NOMO-1 treated with DMSO at 0.1 percent for 48 hours (cell line): ENCODE data around the gene GADD45B.
"Not testable (repeated sequence)": the region's sequence is repeated elsewhere in the genome, so short reads cannot be mapped to it uniquely, and the experiment has no call there.

Source experiments
- DNase-seq: peaks from one replicate; lab custom pipeline; 2025; ENCODE audit not compliant: unreplicated experiment; lab: John Stamatoyannopoulos, UW

The GADD45B gene

DNA sequence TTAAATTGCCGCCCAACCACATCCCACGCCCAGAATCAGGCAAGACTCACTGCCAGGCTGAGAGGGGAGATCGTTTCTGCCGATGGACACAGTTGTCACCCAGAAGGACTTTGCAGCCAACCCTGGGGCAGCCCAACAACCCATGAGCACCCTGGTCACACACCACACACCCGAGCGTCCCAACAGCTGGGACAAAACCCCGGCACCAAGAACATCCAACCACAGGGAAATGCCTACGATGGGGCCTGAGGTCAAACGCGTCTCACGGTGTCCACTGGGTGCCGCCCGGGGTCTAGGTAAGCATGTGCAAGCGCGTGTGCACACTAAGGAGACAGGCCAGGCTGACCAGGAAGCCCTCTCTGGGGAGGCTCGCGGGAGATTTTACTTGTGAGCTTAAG, 32.1 kb upstream of the GADD45B start:
- no peak for DNase-seq

DNA sequence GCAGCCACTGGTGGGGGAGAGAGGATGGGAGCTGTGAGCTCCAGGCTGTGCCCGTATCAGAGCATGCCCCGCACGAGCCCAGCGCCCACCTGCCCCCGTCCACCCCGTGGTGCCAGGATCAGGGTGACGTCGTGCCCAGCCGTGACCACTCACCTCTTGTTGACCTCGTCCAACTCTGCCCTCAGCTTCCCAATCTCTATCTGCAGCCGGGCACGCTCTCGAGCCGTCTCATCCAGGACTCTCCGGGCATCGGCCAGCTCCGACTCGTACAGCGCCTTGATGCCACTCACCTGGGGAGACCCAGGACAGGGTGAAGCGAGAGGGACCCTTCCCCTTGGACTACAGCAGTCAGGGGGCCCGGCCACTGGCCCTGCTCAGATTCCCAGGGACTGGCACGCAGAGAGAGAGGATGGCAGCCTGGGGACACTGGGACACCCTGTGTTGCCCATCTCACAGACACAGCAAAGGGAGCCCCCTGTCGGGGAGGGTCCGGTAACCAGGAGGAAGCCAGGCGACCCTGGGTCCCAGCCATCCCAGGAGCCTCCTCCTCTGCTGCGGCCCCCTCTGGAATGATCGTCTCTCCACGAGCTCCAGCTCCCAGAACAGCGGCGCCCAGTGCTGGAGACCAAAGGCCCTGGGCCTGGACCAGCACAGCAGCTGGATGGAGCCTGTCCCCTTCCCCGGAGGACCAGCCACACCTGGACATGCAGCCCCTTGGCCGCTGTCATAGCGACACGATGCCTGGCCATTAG, 31.5 kb upstream of the GADD45B start:
- no peak for DNase-seq

DNA sequence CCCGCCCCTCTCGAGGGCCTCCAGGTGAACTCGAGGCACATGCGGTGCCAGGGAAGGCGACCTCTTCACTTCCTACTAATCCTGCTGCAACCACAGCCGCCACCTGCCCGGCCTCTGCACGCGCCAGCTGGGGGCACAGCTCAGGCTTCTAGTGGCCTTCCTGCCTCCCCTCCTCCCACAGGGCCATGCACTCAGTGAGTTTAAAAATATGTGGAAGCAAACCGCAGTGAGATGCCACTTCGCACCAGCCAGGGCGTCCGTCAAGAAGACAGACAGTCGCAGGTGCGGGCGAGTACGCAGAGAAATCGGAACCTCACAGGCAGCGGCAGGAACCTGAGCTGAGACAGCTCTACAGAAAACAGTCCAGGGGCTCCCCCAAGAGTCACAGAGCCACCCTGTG, 29.5 kb upstream of the GADD45B start:
- no peak for DNase-seq

DNA sequence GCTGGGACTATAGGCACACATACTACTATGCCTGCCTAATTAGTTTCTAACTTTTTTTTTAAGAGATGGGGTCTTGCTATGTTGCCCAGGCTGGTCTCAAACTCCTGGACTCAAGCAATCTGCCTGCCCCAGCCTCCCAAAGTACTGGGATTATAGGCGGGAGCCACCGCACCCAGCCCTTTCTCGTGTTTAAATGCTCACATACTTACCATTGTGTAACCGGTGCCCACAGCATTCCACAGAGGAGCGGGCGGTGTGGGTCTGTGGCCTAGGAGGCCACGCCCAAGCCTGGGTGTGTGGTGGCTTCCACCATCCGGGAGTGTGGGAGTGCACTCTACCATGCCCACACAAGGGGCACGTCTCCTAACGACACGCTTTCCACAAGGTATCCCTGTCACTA, 26.9 kb upstream of the GADD45B start:
- no peak for DNase-seq

DNA sequence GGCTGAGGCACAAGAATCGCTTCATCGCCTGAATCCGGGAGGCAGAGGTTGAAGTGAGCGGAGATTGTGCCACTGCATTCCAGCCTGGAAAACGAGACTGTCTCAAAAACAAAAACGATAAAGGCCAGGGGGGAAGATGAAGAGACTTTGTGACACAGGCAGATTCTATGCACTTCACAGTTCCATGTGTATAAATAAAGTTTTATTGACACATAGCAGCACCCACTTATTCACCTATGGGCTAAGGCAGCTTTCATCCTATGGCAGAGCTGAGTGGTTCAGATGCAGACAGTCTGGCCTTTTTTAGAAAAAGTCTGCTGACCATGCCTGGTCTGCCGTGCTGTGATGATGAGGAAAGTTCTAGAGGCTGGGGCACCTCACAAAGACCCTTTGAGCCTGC, 24.8 kb upstream of the GADD45B start:
- DNase-seq = no peak

DNA sequence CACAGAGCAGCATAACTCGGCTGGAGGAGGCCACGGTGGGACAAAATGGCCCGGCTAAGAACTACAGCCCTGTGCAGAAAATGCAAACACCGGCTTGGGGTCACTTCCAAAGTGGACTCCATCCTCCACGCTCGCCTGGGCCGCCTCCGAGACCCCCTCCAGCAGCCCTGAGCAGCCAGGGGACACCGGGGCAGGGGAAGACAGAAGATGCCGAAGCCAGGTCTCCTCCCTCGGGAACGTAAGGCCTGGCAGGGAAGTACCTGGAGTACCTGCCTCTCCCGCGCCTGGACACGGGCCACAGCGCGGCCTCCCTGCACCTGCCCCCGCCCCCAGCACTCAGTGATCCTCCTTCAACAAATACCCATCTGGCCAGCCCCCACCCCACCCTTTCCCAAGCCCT, 24.2 kb upstream of the GADD45B start:
- DNase-seq = no peak

DNA sequence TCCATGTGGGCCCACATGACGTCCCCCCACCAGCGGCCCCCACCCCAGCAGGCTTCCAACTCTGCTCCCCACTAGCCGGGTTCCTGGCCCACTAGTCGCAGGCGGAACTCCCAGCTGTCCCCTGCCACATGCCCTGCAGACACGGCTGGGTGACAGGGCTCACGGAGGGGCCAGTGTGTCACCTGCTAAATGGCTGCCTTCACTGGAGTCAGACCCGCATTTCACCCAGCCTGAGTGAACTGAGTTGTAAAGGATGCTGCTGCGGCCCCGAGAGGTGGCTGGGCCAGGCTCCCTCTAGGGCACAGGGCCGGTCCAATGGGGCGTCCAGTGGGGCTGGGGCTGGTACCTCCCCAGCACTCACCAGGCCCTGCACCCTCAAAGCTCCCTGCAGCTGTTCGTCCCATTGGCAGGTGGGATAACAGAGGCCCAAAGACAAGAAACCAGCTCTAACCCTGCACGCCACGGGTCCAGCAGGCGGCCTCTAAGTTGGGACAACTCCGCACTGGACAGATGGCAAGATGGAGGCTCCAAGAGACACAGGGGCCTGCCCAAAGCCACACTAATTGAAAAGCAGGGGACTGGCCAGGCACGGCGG, 22.4 kb upstream of the GADD45B start:
- no peak for DNase-seq

DNA sequence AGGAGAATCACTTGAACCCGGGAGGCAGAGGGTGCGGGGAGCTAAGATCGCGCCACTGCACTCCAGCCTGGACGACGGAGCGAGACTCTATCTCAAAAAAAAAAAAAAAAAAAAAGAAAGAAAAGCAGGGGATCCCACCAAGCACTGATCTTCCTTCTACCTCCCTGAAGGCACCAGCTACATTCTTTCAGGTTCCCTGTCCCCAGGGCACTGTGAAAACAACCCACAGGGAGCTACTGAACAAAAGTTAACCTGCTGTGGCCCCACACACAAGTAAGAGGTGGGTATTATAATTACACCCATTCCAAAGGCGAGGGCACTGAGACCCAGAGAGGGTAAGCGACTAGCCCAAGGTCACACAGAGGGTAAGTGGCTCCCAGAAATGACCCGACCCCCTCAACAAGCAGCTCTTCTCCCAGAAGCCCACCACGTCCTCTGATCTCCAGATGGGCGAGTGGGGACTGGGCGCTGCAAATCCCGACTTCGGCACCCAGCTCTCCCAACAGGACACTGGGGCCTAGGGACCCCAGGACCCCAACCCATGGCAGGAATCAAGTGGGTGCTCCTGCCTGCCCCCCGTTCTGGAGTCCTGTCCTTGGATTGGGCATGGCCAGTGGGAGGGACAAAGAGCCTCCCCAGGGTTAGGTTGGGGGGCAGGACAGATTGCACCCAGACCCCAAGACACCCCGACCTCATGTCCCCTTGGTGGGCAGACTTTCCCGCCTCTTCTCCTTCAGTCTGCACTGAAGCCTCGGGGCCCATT, 21.5 kb upstream of the GADD45B start:
- DNase-seq = no peak

DNA sequence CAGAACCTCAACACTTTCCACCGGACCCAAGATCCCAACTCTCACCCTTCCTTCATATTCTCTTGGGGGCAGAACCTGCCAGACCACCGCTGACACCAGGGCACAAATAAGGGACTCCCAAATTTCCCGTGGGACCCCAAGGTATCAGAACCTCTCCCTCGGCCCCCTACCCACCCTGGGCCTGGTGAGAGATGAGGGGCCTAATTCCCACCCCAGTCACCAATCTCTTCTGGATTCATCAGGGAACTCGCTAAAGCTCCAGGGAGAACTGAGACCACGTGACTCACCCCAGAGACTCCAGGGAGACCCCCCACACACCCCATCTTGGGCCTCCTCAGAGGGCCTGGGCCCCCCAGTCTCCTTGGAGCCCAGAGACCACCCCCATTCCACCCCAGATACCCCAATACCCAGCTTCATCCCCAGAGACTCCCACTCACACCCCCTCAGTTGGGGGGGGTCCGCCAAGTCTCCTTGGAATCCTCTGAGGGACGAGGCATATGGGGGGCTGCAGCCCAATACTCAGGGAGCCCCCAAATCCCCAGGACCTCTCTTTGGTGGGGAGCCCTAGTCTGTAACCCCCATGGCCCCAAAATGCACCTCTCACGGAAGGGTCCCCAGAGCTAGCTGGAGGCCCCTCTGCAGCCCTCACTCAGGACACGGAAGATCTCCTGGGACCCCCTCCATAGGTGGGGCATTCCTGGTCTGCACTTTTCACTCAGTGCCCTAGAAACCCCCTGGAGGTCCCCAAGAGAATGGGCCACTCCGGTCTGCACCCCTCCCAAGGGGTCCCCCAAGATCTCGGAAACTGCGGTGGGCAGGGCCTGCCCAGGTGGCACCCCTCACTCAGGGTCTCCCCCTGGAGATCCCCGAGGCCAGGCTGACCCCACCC, 20.7 kb upstream of the GADD45B start:
- no peak for DNase-seq

DNA sequence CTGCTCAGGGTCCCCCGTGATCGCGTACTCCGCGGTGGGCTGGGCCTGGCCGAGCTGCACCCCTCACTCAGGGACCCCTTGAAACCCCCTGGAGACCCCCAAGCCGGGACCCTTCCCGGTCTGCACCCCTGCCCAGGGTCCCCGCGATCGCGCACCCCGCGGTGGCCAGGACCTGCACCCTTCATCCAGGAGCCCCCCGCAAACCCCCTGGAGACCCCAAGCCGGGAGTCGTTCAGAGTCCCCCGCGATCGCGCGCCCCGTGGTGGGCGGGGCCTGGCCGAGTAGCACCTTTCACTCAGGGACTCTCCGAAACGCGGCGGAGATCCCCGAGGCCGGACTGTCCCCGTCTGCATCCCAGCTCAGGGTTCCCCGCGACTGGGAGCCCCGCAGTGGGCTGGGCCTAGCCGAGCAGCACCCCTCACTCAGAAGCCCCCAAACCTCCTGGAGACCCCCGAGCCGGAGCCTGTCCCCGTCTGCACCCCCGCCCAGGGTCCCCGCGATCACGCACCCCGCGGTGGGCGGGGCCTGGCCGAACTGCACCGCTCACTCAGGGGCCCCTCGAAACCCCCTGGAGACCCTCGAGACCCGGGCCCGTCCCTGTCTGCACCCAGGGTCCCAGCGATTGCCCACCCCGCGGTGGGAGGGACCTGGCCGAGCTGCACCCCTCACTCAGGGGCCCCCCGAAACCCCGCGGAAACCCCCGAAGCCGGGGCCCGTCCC, 19.9 kb upstream of the GADD45B start:
- no peak for DNase-seq

DNA sequence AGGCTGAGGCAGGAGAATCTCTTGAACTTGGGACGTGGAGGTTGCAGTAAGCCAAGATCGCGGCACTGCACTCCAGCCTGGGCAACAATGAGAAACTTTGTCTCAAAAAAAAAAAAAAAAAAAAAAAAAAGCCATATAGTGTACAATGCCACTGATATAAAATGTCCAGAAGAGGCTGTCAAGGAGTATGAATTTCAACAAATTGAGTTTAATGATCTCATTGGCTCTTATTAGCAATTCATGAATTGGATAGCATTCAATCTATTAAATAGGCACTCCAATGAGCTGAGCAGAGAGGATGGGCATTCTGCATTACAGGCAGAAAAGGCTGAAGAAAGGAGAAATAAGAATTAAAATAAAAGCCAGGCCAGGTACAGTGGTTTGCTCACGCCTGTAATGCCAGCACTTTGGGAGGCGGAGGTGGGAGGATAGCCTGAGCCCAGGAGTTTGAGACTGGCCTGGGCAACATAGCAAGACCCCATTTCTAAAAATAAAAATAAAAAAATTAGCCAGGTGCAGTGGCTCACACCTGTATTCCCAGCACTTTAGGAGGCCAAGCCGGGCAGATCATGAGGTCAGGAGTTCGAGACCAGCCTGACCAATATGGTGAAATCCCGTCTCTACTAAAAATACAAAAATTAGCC, 18.4 kb upstream of the GADD45B start:
- DNase-seq = no peak

DNA sequence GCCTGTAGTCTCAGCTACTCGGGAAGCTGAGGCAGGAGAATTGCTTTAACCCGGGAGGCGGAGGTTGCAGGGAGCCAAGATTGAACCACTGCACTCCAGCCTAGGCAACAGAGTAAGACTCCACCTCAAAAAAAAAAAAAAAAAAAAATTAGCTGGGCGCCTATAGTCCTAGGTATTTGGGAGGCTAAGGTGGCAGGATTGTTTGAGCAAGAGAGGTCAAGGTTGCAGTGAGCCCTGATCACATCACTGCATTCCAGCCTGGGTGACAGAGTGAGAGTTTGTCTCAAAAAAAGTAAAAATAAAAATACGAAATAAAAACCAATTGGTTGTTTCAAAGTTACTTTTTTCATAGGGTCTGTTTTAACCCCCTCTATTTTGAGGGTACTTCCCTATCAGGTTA, 17.9 kb upstream of the GADD45B start:
- no peak for DNase-seq

DNA sequence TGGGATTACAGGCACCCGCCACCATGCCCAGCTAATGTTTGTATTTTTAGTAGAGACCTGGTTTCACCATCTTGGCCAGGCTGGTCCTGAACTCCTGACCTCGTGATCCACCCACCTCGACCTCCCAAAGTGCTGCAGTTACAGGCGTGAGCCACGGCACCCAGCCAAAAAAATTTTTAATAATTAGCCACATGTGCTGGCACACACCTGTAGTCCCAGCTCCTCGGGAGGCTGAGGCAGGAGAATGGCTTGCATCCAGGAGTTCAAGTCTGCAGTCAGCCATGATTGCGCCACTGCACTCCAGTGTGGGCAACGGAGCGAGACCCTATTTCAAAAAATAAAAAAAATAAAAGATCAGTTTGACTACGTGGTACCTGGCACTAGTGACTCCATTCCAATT, 17.2 kb upstream of the GADD45B start:
- not testable (repeated sequence) for DNase-seq

DNA sequence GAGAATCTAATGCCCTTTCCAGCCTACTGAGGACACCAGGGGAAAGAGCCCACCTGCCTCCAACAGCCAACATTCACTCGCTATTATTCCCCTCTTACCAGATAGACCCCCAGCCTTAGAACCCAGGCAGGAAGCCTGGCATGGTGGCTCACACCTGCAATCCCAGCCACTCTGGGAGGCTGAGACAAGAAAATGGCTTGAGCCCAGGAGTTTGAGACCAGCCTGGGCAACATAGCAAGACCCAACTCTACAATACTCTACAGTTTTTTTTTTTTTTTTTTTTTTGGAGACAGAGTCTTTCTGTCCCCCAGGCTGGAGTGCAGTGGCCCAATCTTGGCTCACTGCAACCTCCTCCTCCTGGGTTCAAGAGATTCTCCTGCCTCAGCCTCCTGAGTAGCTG, 15.7 kb upstream of the GADD45B start:
- DNase-seq = no peak

DNA sequence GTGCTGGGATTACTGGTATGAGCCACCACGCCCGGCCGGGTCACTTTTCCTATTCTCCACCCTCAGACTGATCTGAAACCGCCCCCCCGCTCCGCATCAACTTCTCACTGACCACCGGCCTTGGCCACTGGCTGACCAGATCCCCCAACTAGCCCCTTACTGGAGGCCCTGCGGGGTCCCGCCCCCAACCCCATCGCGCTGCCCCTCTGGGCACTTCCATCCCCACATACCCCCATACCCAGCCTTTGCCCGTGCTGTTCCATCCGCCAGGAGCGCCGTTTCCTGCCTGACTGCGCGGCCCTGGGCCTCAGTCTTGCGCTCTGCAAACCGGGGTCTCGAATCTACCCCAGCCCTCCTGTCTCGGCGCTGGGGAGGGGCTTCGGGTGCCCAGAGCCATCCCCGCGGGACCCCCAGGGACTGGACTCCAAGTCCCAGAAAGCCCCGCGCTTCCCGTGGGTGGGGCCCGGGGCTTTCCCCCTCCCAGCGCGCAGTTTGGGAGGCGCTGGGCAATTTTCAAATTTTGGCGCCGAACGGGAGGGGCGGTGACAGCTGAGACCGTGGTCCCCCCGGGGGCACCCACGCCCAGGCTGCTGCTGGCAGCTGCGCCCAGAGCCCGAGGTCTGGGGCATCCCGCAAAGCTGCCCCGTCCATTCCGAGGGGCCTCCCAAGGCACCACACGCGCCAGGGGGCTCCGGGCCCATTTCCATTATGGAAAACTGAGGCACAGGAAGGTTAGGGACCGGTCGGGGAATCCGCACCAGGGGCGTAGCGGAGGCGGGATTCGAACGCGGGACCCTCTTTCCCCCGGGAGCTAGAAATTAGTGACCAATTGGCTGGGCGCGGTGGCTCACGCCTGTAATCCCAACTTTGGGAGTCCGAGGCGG, 13.9 kb upstream of the GADD45B start:
- no peak for DNase-seq

DNA sequence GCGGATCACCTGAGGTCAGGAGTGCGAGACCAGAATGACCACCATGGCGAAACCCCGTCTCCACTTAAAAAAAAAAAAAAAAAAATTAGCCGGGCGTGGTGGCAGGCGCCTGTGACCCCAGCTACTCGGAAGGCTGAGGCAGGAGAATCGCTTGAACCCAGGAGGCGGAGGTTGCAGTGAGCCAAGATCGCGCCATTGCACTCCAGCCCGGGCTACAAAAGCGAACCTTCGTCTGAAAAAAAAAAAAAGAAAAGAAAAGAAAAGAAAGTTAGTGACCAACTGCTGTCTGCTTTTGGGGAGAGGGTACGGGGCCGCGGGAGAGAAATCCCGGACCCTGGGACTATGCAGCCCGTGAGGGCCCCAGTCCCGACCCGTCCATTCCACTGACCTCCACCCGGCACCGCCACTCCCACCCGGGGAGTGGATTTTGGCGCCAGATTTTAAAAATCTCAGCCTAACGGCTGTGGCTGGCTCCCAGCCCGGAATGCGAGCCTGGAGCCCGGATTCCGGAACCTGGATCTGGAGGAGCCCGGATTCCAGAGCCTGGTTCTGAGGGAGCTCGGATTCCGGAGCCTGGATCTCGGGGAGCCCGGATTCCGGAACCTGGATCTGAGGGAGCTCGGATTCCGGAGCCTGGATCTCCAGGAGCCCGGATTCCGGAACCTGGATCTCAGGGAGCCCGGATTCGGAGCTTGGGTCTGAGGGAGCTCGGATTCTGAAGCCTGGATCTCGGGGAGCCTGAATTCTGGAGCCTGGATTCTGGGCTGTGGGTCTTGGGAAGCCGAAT, 13.1 kb upstream of the GADD45B start:
- DNase-seq = no peak

DNA sequence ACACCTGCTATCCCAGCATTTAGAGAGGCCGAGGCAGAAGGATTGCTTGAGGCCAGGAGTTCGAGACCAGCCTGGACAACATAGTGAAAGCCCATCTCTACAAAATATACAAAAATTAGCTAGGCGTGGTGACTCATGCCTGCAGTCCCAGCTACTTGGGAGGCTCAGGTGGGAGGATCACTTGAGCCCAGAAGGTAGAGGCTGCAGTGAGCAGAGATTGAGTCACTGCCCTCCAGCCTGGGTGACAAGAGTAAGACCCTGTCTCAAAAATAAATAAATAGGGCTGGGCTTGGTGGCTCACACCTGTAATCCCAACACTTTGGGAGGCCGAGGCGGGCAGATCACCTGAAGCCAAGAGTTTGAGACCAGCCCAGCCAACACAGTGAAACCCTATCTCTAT, 12.2 kb upstream of the GADD45B start:
- not testable (repeated sequence) for DNase-seq

DNA sequence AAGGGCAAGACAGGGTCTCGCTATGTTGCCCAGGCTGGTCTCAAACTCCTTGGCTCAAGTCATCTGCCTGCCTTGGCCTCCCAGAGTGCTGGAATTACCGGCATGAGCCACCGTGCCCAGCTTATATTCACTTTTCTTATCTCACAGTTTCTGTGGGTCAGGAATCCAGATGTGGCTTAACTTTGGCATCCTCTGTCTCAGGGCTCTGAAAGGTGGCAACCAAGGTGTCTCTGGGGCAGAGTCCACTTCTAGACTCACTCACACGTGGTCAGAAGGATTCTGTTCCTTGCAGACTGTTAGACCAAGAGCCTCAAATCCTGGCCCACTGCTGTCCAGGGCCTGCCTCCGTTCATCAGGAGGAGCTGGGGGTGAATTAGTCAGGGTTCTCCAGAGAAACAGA, 11.5 kb upstream of the GADD45B start:
- no peak for DNase-seq
